T-cell (primary cell): Measurements from ENCODE around the gene CANX. TPM values are rescaled to one million over a fixed set of nuclear protein-coding genes. Genes with fewer than 3 reads are reported as not detected.
"Not testable (repeated sequence)": the region's sequence is repeated elsewhere in the genome, so short reads cannot be mapped to it uniquely, and the experiment has no call there.

Experiments used
- ATAC-seq, 4 experiments: fragments of 200-7000 bp in 3 of 4; fragments of 150-1000 bp in 1 of 4; cut with Tn5 transposase; replicated peaks in 1 of 4; 1 replicate in 3 of 4; 2 replicates in 1 of 4; pipeline ENCODE4 v1.10.0; 2021; ENCODE audit warnings: moderate library complexity in 3 of 4, mild to moderate bottlenecking in 2 of 4, moderate number of reproducible peaks in 1 of 4
- CTCF ChIA-PET, 2 donors: fragments of 300-600 bp; sonication (Branson Sonifier 250); formaldehyde crosslinking; loops; one replicate each; lab custom pipeline; 2022; ENCODE audit warnings: antibody characterized with exemption in 2 of 2; lab: Charles Lee
- POLR2A ChIA-PET, 2 donors: fragments of 300-600 bp; sonication (Branson Sonifier 250); formaldehyde crosslinking; loops; one replicate each; lab custom pipeline; 2022; ENCODE audit warnings: antibody characterized with exemption in 2 of 2; lab: Charles Lee
- DNase-seq, 35 experiments: peaks; one replicate each; pipeline versions ENCODE4 v3.0.0 to v3.0.0-alpha.2; 2013 to 2023
- H3K27ac ChIP-seq: one replicate; pipeline ENCODE4 v1.5.1; 2013; ENCODE audit warnings: low read length
- H3K27me3 ChIP-seq, 2 experiments: replicated peaks in 1 of 2; 1 replicate in 1 of 2; 2 replicates in 1 of 2; pipeline versions ENCODE4 v1.6.1 to v1.7.0; 2013; ENCODE audit warnings: low read length in 1 of 2, mixed read lengths in 1 of 2; ENCODE audit not compliant: control insufficient read depth in 2 of 2, insufficient read depth in 2 of 2; ENCODE audit errors: extremely low read depth in 1 of 2
- H3K36me3 ChIP-seq, 2 donors: 1 replicate in 1 of 2; 2 replicates in 1 of 2; pipeline versions ENCODE4 v1.6.1 to v1.7.0; 2013; ENCODE audit warnings: low read length in 1 of 2; ENCODE audit not compliant: control insufficient read depth in 2 of 2, insufficient read depth in 1 of 2; ENCODE audit errors: extremely low read depth in 1 of 2
- H3K4me1 ChIP-seq, 2 experiments: 1 replicate in 1 of 2; 2 replicates in 1 of 2; pipeline versions ENCODE4 v1.6.1 to v1.7.0; 2013; ENCODE audit warnings: low read length in 2 of 2, mixed read lengths in 1 of 2; ENCODE audit not compliant: insufficient read depth in 2 of 2, control insufficient read depth in 1 of 2; ENCODE audit errors: extremely low read depth in 1 of 2
- H3K4me3 ChIP-seq, 2 donors: 1 replicate in 1 of 2; 2 replicates in 1 of 2; pipeline versions ENCODE4 v1.5.1 to v1.7.0; 2013; ENCODE audit warnings: mild to moderate bottlenecking in 2 of 2, low read length in 1 of 2, moderate library complexity in 1 of 2; ENCODE audit not compliant: control insufficient read depth in 1 of 2; ENCODE audit errors: extremely low read depth in 1 of 2
- H3K9me3 ChIP-seq: 2 replicates; pipeline ENCODE4 v1.7.0; 2013
- H3K27ac Mint-ChIP-seq, 2 donors: one replicate each; pipeline ENCODE4 v1.8.0; 2020 to 2021; ENCODE audit warnings: mild to moderate bottlenecking in 2 of 2, mixed read lengths in 2 of 2
- H3K27me3 Mint-ChIP-seq, 2 donors: one replicate each; pipeline ENCODE4 v1.8.0; 2021 to 2022; ENCODE audit warnings: mixed read lengths in 2 of 2
- H3K36me3 Mint-ChIP-seq: one replicate; pipeline ENCODE4 v1.8.0; 2021; ENCODE audit warnings: mixed read lengths
- H3K4me1 Mint-ChIP-seq, 3 donors: one replicate each; pipeline ENCODE4 v1.8.0; 2020 to 2022; ENCODE audit warnings: mixed read lengths in 3 of 3, mild to moderate bottlenecking in 1 of 3
- H3K4me3 Mint-ChIP-seq, 3 donors: one replicate each; pipeline ENCODE4 v1.8.0; 2020 to 2022; ENCODE audit warnings: mild to moderate bottlenecking in 3 of 3, mixed read lengths in 3 of 3, moderate library complexity in 3 of 3
- H3K9me3 Mint-ChIP-seq, 3 donors: one replicate each; pipeline ENCODE4 v1.8.0; 2020 to 2022; ENCODE audit warnings: mixed read lengths in 3 of 3
- WGBS: methylation state at CpG from one replicate; pipeline ENCODE4 v1.1.5; 2013; ENCODE audit warnings: missing lambda C conversion rate; ENCODE audit not compliant: insufficient coverage; 5-methylcytosine and 5-hydroxymethylcytosine counted together
- total RNA-seq, 35 experiments: library from RNA in 6 of 35; stranded (reverse) in 6 of 35; fragments of 120-200 nt in 1 of 35; gene quantifications; one replicate each; pipeline versions ENCODE4 v1.2.1 to v1.2.4 and lab custom pipeline; 2013 to 2026

CANX gene
- 100 to 1,000 TPM; 205 to 306 (median 262) TPM for total RNA-seq
- total RNA-seq (2013) = 238 TPM
- total RNA-seq (lab: John Stamatoyannopoulos, UW) = 271 to 1,417 (median 495) reads per million in 29 experiments

GRCh38 chr5:179698935-179699615 lies at the start of gene CANX:
Gene CANX, plus strand, starts transcription at chr5:179698967. Its CDS starts 6,715 bp downstream, at chr5:179705682.
- H3K27ac Mint-ChIP-seq = peak within 1 kb of the TSS; percentile 99
- POLR2A ChIA-PET = interaction anchor here in 1 of 2 donors (1.1 kb wide), 1 partner anchor 33 kb away, joined by 3 read pairs; the partner anchor contains the start of gene MAML1
- H3K36me3 Mint-ChIP-seq = peaks cover 14% of the 10 kb centered on the region
- H3K36me3 ChIP-seq = no peaks in the 10 kb centered on the region
- no peaks in the 10 kb centered on the region for H3K27me3 ChIP-seq
- under 1% methylated on average over 52 of the region's 58 CpGs for whole genome bisulfite sequencing
- ATAC-seq (peak in 3 of 4 experiments; percentile 0 to 3 (median 2)), DNase-seq (peak in 1 of 35 experiments; percentile 4)
- no peaks in the 10 kb centered on the region for H3K9me3 Mint-ChIP-seq
- H3K9me3 ChIP-seq = no peaks in the 10 kb centered on the region
- peak within 1 kb of the TSS; percentile 89 for H3K27ac ChIP-seq
- peaks cover 13 to 44% of the 10 kb centered on the region in 2 experiments for H3K4me1 ChIP-seq
- CTCF ChIA-PET = no interaction called here
- no peaks in the 10 kb centered on the region for H3K27me3 Mint-ChIP-seq
- H3K4me3 ChIP-seq = peak within 1 kb of the TSS; percentile 83 to 90
- H3K4me3 Mint-ChIP-seq = peak within 1 kb of the TSS; percentile 96 to 98 (median 98)
- peaks cover 49 to 54% (median 52%) of the 10 kb centered on the region in 3 donors for H3K4me1 Mint-ChIP-seq

GRCh38 chr5:179649166-179649703 lies 49.5 kb upstream of the CANX start:
- not testable (repeated sequence) for H3K27ac ChIP-seq, H3K27me3 Mint-ChIP-seq, ATAC-seq

GRCh38 chr5:179650245-179650644 lies 48.5 kb upstream of the CANX start:
- H3K9me3 Mint-ChIP-seq, H3K36me3 ChIP-seq, POLR2A ChIA-PET, H3K36me3 Mint-ChIP-seq, CTCF ChIA-PET, DNase-seq, H3K4me3 Mint-ChIP-seq, H3K27me3 ChIP-seq, H3K4me3 ChIP-seq, H3K4me1 ChIP-seq, H3K27me3 Mint-ChIP-seq, H3K27ac Mint-ChIP-seq, ATAC-seq, H3K9me3 ChIP-seq, H3K4me1 Mint-ChIP-seq, H3K27ac ChIP-seq: not testable (repeated sequence)
- 92% methylated on average over 8 of the region's 26 CpGs for WGBS

More at GRCh38 chr5:179649166-179649703, 49.5 kb upstream of the CANX start:
- DNase-seq, H3K4me3 ChIP-seq, H3K36me3 ChIP-seq, H3K36me3 Mint-ChIP-seq, H3K4me1 Mint-ChIP-seq, H3K4me1 ChIP-seq, CTCF ChIA-PET, POLR2A ChIA-PET, H3K9me3 Mint-ChIP-seq, H3K4me3 Mint-ChIP-seq, H3K9me3 ChIP-seq, H3K27ac Mint-ChIP-seq, H3K27me3 ChIP-seq: not testable (repeated sequence)
- 100% methylated on average over 1 of the region's 10 CpGs for WGBS

GRCh38 chr5:179653135-179653534 lies 45.6 kb upstream of the CANX start:
- H3K36me3 Mint-ChIP-seq, H3K4me3 ChIP-seq, H3K27me3 ChIP-seq, H3K4me3 Mint-ChIP-seq, H3K4me1 Mint-ChIP-seq, H3K9me3 ChIP-seq, H3K36me3 ChIP-seq, H3K27ac ChIP-seq, H3K4me1 ChIP-seq, H3K27me3 Mint-ChIP-seq, DNase-seq, ATAC-seq, H3K27ac Mint-ChIP-seq, POLR2A ChIA-PET, H3K9me3 Mint-ChIP-seq, CTCF ChIA-PET: not testable (repeated sequence)
- no CpG with 5 or more reads among the region's 2 CpGs for WGBS

GRCh38 chr5:179657302-179658178 lies 41.2 kb upstream of the CANX start:
- not testable (repeated sequence) for H3K4me3 ChIP-seq, H3K36me3 Mint-ChIP-seq, H3K4me1 Mint-ChIP-seq

GRCh38 chr5:179658179-179658856 lies 40.4 kb upstream of the CANX start:
- ATAC-seq (peak; percentile 64 to 76 (median 70)), DNase-seq (peak in 3 of 35 experiments; percentile 14 to 38 (median 18))
- H3K4me3 Mint-ChIP-seq = peak overlapping the region; percentile 58 to 73 (median 70)
- H3K9me3 ChIP-seq, H3K27ac ChIP-seq, H3K4me1 Mint-ChIP-seq, H3K27me3 Mint-ChIP-seq, H3K27ac Mint-ChIP-seq, H3K36me3 Mint-ChIP-seq, H3K27me3 ChIP-seq, H3K9me3 Mint-ChIP-seq, H3K36me3 ChIP-seq: not testable (repeated sequence)
- Histone ChIP-seq H3K4me3 (peak overlapping the region; percentile 8 to 17), H3K4me1 (peaks cover 0 to 13% of the 10 kb centered on the region in 2 experiments)
- WGBS = 9% methylated on average over 9 of the region's 29 CpGs
- ChIA-PET POLR2A (interaction anchor here in 1 of 2 donors (0.6 kb wide), 1 partner anchor 19 kb away, joined by 5 read pairs; no protein-coding TSS in a partner anchor), CTCF (interaction anchor here in 1 of 2 donors (0.6 kb wide), 1 partner anchor 74 kb away, joined by 5 read pairs; no protein-coding TSS in a partner anchor)

More at GRCh38 chr5:179657302-179658178, 41.2 kb upstream of the CANX start:
- H3K27me3 ChIP-seq, H3K36me3 ChIP-seq, POLR2A ChIA-PET, H3K27ac Mint-ChIP-seq, H3K9me3 ChIP-seq, H3K9me3 Mint-ChIP-seq, H3K27ac ChIP-seq, H3K27me3 Mint-ChIP-seq, CTCF ChIA-PET, DNase-seq: not testable (repeated sequence)
- H3K4me1 ChIP-seq = peaks cover 0 to 13% of the 10 kb centered on the region in 2 experiments
- peak; percentile 95 to 97 (median 96) for ATAC-seq
- H3K4me3 Mint-ChIP-seq = peak overlapping the region in 1 of 3 donors; percentile 73
- no CpG with 5 or more reads among the region's 50 CpGs for WGBS
